NCI-H2196 (cell line): Measurements from ENCODE around the gene TMCC2.
A peak's percentile ranks its signal among the peaks of the same experiment; 100 is the strongest.

Source experiments
- DNase-seq: peaks from one replicate; lab custom pipeline; 2025; ENCODE audit not compliant: unreplicated experiment; lab: John Stamatoyannopoulos, UW

The TMCC2 gene

DNA sequence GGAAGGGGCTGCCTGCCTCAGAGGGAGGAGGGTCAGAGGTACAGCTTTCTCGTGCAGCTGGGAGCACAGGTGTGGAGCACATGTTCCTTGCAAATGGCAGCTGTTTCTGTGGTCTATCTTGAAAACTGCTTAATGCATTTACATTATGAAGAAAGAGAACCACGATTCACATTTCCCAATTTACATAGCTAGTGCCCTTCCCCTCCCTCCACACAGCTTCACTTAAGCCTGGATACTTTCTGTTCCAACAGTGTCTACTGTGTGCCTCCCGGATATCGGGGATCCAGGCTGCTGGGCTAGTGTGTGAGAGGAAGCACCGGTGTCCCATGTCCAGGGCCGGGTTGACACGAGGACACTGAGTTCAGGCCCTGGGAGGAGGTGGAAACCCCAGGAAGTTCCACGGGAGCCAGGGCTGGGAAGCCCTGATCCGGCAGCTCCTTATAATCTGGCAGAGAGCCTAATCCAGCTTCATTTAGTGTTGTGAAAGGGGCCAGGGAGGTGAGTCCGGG is 31.6 kb downstream of the TMCC2 start:
- no peak for DNase-seq

DNA sequence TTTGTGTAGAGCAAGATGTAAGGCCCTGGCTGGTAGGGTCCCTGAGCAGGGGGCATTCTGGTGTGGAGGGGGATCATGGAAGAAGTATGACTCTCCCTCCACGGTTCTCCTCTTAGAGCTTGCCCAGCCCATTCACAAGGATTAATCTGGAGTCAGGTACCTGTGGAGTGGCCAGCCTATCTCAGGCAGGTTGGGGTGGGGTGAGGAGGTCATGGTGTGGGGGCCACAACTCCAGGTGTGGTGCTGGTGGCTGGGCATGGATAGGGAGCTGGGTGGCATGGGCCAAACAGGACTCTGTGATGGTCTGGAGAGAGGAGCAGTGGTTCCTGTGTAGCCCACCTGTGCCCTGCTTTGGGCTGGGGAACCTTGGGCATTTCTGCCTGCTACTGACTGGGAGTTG is 32.3 kb downstream of the TMCC2 start:
- DNase-seq: no peak

DNA sequence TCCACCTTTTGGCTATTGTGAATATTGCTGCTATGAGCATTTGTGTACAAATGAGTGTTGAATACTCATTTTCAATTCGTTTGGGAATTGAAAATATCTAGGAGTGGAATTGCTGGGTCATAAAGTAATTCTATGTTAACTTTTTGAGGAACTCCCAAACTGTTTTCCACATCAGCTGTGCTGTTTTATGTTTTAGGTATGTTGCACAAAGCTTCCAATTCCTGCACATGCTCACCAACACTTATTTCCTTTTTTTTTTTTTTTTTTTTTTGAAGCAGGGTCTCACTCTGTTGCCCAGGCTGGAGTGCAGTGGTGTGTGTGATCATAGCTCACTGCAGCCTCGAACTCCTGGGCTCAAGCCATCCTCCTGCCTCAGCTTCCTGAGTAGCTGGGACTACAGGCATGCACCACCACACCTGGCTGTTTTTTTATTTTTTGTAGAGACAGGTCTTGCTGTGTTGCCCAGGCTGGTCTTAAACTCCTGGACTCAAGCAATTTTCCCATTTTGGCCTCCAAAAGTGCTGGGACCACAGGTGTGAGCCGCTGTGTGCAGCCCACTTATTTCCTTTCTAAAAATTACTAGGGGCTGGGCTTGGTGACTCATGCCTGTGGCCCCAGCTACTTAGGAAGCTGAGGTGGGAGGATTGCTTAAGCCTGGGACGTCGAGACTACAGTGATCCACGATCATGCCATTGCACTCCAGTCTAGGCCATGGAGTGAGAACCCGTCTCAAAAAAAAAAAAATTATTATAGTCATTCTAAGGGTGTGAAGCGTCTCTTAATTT is 33.4 kb downstream of the TMCC2 start:
- DNase-seq: no peak

DNA sequence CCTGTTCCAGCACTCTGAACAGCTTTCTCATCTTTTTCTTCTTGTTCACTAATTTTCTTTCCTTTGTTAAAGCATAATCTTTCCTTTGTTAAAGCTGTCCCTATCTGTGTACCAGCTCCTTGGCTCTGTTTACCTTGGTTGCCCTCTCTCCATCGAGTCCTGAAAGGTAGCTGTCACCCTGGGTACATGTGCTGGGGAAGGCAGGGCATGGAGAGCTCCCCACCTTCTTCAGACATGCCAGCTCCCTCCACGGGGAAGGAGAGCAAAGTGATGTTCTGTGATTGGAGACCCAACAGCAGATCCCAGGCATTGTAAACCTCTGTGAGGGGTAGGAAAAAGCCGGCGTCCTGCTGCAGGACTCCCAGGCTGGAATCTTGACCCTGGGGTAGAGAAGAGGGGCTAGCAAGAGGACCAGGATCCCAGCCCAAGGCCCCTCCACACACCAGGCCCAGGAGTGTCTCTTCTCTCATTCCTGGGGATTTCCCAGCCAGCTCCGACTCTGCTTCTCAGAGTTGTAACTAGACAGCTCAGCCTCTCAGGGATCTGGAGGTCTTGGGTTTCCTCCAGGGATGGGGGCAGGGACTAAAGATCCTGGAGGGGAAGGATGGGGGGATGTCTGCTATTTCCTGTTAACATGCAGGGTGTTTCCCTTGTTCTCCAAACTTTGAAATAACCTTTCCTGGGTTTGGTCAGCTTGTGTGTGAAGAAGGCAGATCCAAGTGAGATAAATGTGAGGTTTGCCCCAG is 34.4 kb downstream of the TMCC2 start:
- DNase-seq: no peak

DNA sequence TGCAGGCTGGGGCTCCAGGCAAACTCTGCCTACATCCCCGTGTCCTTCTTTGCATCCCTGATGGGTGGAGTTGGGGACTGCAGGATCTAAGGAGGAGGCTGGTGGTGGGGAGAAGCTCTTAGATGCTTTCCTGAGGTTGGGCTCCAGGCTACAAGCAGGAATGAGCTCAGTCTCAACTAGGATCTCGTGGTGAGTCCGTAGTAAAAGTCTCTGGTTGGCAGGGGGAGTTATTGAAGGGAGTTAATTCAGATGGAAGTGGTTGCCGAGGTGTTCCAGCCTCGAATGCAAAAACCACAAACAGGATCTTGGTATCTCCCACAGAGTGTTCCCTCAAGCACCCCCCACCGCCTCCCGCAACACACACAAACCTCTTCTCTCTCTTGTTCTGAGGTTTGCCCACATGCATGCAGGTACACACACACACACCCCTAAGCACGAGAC is 35.0 kb downstream of the TMCC2 start:
- no peak for DNase-seq

DNA sequence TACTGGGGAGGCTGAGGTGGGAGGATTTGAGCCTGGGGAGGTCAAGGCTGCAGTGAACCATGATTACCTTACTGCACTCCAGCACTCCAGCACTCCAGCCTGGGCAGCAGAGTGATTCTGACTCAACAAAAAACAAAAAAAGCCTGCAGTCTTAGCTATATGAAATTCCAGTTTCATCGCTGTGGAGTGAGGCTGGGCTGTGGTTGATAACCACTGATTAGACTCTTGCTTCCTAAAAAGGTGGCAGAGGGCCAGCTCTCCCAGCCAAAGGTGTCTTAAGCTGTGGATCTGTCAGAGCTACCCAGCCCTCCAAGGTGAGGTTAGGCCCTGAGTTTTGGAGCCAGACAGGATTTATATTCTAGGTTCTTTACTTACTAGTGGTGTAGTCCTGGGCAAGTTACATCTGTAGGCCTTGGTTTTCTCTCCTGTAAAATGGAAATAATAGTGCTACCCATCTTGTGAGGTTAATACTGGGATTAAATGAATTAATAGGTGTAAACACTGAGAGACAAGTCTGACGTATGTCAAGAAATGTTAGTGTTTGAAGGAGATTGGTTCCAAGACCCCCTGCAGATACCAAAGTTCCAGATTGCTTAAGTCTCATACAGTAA is 35.9 kb downstream of the TMCC2 start:
- no peak for DNase-seq

DNA sequence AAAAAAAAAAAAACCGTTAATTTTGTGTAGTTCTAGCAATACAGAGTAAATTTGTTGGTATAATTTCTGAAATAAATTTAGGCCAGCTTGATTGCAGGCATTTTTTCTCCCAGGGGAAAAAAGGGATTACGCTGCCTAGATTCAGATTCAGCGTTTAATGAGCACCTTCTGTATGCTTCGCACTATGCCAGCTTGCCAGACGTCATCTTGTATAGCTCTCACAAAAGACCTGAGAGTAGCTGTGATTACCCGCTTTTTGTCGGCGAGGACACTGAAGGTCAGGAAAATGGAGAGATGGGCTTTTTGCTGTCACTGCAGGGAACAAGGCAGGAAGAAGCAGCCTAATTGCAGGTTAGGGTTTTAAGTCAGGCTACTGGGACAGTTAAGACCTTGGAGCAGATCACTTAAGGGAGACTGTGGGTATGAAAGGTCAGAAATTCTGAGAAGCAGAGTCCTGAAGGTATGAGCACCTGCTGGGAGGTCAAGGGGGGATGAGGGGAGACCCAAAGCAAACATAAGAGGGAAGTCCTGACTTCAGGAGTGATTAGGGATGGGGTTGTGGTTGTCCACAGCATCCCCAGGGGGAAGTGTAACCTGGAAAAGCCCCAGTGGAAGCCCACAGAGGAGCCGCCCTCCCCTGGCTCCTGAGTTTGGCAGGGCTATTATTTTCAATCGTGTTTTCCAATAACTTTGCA is 39.0 kb downstream of the TMCC2 start:
- DNase-seq: no peak

DNA sequence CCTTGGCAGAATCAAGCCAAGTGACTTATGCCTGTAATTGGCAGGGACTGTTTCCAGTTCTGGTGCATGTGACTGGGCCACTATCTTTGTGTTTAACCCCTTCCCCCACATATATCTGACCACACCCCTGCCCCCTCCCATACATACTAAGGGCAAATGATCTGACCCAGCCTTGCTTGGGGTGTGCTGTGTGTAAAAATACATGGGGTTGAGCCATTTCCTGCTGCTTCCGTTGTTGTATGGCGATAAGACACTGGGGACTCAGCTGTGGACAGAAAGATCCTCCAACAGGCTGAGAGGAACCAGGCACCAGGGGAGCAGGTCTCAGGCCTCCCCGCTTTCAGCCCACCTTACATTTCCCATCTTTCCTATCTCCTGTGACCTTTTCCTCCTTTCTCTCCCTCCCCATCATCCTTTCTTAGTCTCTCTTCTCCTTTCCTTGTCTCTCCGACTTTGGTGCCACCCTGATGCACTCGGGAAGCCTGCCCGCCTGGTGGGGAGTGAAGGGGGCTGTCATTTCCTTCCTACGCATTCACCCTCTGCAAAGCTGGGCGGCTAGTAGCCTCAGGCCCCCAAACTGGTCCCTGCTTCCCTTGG is 39.7 kb downstream of the TMCC2 start:
- no peak for DNase-seq

DNA sequence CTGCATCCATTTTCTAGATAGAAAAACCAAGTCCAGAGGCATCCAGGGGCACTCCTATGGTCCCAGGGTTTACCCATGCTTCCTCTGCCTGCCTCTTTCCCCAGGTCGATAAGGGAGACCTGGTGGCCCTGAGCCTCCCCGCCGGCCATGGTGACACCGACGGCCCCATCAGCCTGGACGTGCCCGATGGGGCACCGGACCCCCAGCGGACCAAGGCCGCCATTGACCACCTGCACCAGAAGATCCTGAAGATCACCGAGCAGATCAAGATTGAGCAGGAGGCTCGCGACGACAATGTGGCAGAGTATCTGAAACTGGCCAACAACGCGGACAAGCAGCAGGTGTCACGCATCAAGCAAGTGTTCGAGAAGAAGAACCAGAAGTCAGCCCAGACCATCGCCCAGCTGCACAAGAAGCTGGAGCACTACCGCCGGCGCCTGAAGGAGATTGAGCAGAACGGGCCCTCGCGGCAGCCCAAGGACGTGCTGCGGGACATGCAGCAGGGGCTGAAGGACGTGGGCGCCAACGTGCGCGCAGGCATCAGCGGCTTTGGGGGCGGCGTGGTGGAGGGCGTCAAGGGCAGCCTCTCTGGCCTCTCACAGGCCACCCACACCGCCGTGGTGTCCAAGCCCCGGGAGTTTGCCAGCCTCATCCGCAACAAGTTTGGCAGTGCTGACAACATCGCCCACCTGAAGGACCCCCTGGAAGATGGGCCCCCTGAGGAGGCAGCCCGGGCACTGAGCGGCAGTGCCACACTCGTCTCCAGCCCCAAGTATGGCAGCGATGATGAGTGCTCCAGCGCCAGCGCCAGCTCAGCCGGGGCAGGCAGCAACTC is 41.3 kb downstream of the TMCC2 start:
- DNase-seq: no peak

DNA sequence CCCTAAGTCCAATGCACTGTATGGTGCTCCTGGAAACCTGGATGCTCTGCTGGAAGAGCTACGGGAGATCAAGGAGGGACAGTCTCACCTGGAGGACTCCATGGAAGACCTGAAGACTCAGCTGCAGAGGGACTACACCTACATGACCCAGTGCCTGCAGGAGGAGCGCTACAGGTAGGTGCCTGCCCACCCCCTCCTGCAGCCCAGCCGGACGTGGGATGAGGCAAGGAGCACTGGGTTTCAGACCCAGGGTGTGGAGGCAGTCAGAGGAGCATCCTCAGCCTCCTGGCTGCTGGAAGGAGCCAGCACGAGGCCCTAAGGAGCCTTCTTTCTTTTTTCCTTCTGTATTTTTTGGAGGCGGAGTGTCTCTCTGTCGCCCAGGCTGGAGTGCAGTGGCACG is 42.0 kb downstream of the TMCC2 start:
- no peak for DNase-seq

DNA sequence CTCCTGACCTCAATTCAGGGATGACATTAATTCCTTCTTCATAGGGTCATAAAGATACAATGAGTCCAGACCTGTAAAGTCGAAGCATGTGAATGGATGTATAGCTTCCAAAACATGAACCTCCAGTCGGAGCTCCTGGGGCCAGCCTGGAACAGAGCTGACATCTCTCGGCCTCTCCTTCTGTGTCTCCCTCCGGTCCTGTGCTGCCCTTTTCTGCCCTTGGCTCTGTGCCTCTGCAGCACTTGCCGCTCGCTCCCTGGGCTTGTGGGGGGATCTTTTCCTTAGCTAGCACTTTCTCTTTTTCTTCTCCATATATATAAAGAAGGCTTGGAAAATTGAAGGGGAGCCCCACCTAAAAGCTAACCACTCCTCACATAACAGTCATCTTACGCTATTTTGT is 42.5 kb downstream of the TMCC2 start:
- no peak for DNase-seq

DNA sequence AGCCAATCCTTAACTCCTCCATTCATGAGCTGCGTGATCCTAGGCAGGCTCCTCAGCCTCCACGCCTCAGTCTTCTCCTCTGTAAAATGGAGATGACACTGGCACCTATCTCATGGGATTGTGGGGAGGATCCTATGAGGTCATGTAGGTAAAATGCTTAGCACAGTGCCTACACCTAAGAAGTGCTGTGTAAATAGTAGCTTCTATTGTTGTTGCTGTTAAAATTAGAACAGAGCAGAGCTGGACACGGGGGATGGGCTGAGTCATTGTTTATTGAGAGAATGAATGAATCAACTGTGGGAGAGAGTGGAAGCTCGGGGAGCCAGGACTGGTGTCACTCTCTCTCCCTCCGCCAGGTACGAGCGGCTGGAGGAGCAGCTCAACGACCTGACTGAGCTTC is 43.0 kb downstream of the TMCC2 start:
- DNase-seq: no peak

DNA sequence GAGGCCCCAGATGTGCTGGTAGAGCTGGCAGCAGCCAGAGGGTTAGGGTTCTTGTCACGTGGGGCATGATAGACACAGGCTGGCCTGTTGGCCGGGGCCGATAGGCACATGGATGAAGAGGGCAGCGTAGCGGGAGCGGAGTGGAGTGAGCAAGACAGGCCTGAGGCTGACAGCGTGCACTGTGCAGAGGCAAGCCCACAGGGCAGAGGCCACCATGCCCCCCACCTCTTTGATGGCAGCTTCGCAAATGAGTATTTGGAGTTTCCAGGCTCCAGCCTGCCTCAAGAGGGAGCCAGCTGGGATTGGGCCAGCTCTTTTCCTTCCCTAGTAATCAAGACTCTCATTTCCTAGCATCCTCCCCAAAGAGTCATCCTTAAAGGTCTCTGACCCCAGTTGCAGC is 43.5 kb downstream of the TMCC2 start:
- peak; percentile 24 for DNase-seq

DNA sequence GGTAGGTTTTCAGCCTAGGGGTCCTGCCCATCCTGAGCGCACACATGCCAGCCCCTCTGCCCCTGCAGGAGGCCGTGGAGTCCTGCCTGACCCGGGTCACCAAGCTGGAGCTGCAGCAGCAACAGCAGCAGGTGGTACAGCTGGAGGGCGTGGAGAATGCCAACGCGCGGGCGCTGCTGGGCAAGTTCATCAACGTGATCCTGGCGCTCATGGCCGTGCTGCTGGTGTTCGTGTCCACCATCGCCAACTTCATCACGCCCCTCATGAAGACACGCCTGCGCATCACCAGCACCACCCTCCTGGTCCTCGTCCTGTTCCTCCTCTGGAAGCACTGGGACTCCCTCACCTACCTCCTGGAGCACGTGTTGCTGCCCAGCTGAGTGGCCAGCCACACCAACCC is 44.0 kb downstream of the TMCC2 start:
- no peak for DNase-seq

DNA sequence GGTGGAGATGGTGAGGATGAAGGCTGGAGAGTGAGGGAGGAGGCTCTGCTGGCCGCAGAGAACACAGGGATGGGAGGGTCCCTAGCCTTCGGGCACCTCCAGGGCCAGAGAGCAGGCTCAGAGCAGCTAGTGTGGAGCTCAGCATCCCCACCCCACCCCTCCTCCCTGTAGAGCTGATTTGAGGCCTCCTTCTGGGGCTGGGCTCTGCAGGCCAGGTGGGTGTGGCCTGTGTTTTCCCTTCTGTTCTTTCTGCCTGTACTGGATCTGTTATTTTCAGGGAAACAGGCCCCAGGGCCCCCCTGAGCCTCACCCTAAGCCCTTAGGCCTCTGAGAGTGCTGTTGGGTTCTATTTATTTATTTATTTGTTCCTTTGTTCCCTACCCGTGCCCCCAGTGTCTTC is 44.8 kb downstream of the TMCC2 start:
- DNase-seq: no peak

DNA sequence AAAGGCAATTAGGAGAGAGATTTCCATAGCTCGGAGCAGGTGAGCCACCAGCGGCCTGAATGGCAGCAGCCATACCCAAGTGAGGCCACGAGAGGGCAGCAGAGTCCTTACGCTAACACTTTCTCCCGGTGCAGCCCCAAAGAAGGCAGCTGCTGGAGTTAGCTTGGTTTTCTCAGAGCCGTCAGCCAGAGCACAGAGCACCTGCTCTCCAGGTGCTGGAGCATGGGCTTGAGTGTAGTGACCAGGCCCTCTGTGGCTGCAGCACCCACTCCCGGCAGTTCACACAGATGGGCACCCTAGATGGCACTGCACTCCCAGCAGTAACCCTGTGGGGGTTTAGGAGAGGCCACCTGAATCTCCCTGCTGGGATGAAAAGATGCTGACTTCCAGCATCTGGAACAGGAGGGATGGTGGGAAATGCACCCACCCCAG is 45.8 kb downstream of the TMCC2 start:
- peak; percentile 90 for DNase-seq

DNA sequence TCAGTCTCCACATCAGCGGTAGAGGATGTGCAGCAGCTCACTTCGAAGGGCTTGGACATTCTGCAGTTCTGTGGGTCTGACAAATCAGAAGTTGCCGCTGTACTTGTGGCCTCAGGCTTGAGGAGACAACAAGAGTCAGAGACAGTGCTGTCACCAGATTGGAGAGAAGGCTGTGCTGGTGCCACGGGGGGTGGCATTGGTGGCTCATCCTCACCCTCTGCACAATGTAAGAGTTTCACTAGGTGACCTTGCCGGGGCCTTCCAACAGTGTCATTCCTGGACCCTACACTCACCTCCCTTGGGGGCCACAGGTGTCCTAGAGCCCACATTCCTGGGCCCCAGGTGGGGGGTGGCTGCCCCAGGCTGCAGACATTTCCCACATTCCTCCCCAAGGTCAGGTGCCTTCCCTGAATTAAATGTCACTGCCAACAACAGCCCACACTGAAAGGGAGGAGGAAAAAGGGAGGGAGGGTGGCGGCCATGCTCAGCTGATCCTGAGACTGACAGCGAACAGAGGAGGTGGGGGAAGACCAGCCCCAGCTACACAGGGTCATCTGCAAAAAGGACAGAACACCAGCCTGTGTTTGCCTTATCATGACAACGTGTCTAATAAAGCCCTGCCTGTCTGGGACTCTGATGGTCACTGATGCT is 46.4 kb downstream of the TMCC2 start:
- DNase-seq: no peak

DNA sequence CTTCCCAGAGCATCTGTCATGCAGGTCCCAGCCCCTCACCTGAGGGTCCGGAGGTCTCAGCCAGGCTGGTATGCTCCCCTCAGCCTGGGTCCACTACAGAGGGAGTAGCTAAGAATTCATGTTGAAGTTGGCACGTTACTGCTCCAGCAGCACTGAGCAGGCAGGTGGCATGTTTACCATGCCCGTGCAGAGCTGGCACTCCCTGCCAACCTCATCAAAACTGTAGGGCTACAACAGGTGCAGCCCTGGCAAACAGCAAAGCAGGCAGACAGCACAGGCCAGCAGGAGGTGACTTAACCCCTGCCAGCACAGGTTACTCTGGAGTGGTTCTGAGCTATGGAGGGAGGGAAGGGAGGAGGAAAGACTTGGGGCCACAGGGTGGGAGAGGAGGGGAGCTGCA is 47.4 kb downstream of the TMCC2 start:
- DNase-seq: peak; percentile 88

DNA sequence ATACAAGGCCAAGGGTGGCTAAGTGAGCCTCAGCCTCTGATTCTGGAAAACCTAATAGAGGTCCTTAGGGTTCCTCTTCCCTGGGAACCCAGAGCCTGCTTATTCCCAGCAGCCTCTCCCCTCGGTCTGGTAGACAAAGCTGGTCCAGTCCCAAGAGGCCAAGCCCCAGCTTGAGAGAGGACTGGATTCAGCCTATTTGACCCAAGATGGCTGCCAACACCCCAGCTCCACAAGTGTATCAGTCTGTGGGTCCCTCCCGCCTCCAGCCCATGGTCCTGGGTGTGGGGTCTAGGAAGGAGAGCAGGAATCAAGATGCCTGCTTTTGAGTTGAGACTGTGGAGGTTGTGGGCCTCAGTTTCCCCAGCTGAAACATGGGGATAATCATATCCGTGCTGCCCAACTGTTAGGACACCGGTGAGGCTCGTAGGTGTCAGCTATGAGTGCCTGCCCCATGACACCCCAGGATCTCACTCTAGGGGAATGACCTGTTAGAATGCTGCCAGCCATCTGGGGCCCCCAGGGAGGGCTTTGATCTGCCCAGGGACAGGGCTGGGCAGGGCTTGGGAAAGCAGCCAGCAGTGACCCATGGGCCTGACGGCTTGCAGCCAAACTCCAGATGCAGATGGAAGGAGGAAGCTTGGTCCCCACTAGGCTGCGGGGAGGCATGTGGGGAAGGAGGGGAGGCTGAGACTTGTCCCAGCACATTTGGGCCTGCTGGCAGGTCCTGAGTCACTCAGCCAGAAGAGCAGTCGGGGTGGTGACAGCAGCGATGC is 48.4 kb downstream of the TMCC2 start:
- no peak for DNase-seq
